PC-3 (cell line): ENCODE results near the gene GATD1.
"Not testable (repeated sequence)": the region's sequence is repeated elsewhere in the genome, so short reads cannot be mapped to it uniquely, and the experiment has no call there.

ENCODE experiments used
- CTCF ChIP-seq: fragments of 300-600 bp; sonication (generic); conservative IDR thresholded peaks from 2 replicates; pipeline ENCODE4 v1.5.1; 2017; ENCODE audit warnings: antibody characterized with exemption, low read depth, mild to moderate bottlenecking, low read length
- EZH2 ChIP-seq: fragments of 300-600 bp; sonication (generic); IDR thresholded peaks from one replicate; pipeline ENCODE4 v1.6.1; 2017; ENCODE audit warnings: antibody characterized with exemption, mild to moderate bottlenecking, low read length; ENCODE audit not compliant: unreplicated experiment
- EZH2phosphoT487 ChIP-seq: fragments of 300-600 bp; sonication (generic); IDR thresholded peaks from 2 replicates; pipeline ENCODE4 v1.6.1; 2018; ENCODE audit warnings: mild to moderate bottlenecking, antibody characterized with exemption, low read length, borderline replicate concordance

GRCh38 chr11:737899-738298, 39.4 kb downstream of the GATD1 start:
- not testable (repeated sequence) for TF ChIP-seq CTCF, EZH2phosphoT487, EZH2
